ENCODE results near the gene B4GALNT1.
A peak's percentile ranks its signal among the peaks of the same experiment; 100 is the strongest.

The B4GALNT1 gene

DNA sequence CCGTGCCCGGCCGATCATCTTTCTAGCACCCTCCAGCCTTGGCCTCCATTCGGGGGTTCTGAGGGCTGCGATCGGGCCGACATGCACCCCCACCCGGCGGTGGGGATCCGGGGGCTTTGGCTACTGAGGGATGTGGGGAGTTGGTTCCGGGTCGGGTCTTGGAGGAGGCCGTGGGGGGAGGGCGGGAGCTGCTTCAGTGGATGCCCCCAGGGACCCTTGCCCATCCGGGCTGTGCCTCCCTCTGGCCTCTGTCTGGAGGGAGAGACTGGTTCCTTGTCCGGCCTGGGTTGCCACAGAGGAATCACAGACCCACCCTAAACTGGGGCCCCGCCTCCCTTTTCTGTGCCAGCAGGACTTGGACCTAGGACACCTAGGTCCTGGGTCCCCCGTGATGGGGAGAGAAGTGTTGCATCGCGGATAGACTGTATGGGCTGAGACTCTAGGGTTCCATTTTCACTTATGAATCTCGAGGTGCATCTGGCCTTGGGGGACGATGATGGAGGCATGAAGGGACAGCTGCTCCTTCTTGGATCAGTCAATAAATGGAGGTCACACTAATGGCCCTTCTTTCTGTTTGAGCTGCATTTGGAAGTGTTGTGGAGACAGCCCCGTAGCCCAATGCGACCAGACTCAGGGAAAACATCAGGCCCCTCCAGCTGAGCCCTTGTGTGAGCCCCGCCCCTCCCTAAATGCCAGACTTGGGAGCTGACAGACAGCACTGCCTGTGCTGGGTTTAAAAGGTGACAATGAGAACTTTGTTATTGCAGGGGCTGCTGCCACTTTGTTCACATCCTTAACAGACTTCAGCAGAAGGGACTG, 27.8 kb downstream of the B4GALNT1 start:
- TF ChIP-seq, protein P1, sequence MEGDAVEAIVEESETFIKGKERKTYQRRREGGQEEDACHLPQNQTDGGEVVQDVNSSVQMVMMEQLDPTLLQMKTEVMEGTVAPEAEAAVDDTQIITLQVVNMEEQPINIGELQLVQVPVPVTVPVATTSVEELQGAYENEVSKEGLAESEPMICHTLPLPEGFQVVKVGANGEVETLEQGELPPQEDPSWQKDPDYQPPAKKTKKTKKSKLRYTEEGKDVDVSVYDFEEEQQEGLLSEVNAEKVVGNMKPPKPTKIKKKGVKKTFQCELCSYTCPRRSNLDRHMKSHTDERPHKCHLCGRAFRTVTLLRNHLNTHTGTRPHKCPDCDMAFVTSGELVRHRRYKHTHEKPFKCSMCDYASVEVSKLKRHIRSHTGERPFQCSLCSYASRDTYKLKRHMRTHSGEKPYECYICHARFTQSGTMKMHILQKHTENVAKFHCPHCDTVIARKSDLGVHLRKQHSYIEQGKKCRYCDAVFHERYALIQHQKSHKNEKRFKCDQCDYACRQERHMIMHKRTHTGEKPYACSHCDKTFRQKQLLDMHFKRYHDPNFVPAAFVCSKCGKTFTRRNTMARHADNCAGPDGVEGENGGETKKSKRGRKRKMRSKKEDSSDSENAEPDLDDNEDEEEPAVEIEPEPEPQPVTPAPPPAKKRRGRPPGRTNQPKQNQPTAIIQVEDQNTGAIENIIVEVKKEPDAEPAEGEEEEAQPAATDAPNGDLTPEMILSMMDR (conservative IDR thresholded peaks at IDR 0.05), result no peak
- peak overlapping the region; percentile 93 for H3K27ac ChIP-seq

DNA sequence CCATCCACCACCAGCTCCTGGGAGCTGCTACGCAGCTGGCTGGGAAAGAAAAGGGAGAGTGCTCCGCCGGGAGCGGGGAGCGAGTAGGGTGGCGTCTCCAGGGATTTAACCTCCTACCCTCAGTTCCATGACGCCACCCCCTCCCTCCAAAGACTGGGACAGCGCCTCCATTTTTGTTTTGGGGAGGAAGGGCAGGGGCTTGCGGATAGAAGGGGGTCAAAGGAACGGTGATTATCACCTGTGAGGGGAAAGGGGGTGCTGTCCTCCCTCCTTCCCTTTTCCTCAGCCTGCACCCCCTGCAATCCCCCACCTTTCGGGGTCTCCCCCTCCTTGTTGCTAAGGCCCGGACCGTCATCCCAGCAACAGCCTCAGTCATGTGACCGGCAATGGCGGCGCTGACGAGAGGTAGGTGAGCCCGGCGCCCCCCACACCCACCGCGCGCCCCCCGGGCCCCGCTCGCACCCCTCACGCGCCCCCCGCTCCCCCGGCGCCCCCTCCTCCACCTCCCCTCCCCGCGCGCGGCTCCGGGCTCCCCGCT, 28.5 kb downstream of the B4GALNT1 start, which contains the start of gene DTX3:
Gene DTX3 (plus strand): TSS at position 371 of the 538 bp plus-strand sequence. CDS start 1,694 bp downstream, outside the sequence.
- TF ChIP-seq, protein P1 (conservative IDR thresholded peaks at IDR 0.05), result no peak
- H3K27ac ChIP-seq, result peak within 1 kb of the TSS; percentile 93

GRCh38 chr12:57603815-57604453, 29.1 kb downstream of the B4GALNT1 start:
- TF ChIP-seq, protein P1 (conservative IDR thresholded peaks at IDR 0.05), result no peak
- H3K27ac ChIP-seq, result peak overlapping the region; percentile 93

DNA sequence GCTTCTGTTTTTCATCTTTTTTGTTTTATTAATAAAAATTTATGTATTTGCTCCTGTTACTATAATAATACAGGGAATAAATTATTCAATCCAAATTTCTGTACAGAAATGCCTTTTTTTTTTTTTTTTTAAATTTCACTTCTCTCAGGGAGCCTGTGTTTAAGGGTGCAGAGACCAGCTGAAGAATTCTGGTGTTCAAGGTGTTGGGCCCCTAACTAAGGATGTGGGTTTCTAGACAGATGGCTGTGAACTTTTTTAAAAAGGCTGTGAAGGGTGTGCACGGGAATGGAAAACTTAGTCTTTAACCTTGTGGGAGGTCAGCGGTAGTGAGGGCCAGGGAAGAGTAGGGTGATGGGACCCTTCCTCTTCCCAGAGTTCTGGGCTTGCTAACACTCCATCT, 29.7 kb downstream of the B4GALNT1 start:
- H3K27ac ChIP-seq, result peak overlapping the region; percentile 93
- TF ChIP-seq, protein P1 (conservative IDR thresholded peaks at IDR 0.05), result no peak

DNA sequence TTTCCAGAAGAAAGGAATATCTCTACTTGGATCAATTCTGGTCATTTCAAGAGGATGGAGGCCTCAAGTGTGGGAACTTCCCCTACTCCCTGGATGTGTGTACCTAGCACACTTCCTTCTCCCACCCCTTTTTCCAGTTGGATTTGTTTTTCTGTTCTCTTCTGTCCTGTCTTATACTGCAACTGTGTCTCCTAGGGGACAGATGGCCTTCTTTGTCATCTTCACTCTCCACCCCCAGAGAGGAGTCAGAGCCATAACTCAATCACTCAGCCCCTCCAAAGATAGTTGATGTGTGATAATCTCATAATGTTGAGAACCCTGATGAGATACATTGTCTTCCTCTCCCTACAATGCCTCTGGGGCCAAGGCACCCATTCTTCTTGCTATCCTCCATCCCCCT, 30.5 kb downstream of the B4GALNT1 start:
- no peak overlapping the region for H3K27ac ChIP-seq
- TF ChIP-seq, protein P1 (conservative IDR thresholded peaks at IDR 0.05), result no peak

DNA sequence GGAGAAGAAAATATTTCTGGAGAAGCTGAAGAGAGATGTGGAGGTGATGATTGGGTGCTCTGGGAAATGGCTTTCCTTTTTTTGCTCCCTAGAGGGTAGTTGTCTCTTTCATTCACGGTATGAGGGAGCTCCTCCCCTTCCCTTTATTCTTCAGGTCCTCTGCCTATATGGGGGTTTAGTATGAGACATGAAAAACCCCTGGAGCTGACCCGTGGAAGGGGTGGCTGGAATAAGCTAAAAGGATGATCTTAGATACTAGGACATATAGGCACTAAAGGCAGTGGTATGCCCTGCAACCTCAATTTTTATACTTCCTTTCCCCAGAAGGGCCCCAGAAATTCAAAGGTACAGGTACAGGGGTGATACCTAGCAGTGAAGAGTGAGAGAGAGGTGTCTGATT, 32.6 kb downstream of the B4GALNT1 start:
- H3K27ac ChIP-seq, result no peak overlapping the region
- TF ChIP-seq, protein P1 (conservative IDR thresholded peaks at IDR 0.05), result no peak

DNA sequence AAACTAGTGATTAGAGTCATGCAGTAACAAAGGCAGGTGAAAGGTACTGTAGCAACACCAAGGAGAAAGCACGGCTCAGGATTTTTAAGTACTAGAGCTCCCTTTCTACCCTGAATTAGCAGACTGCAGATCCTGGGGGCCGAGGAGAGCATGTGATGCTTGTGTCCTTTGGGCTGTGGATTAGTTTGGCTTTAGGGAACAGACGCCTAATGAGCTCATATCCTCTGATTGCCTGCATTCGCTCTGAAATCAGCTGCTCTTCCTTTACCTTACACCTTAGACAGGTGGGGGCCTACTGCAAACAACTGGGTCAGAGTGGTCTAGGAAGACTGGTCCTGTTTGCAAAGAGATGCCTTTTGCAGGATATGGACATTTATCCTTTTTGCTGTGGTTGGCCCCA, 39.8 kb downstream of the B4GALNT1 start:
- TF ChIP-seq, protein P1 (conservative IDR thresholded peaks at IDR 0.05), result no peak
- no peak overlapping the region for H3K27ac ChIP-seq

All from VCaP (cell line).